GM18505 (cell line): ENCODE results near the gene GAREM1.

Source experiments
- ATAC-seq: cut with Tn5 transposase; IDR thresholded peaks from one replicate; pipeline ENCODE4 v1.9.1; 2021; ENCODE audit not compliant: unreplicated experiment
- POLR2A ChIP-seq: IDR thresholded peaks from 4 replicates; pipeline ENCODE4 v1.6.1; 2011; ENCODE audit warnings: borderline replicate concordance; ENCODE audit not compliant: insufficient read depth, insufficient read length; ENCODE audit errors: extremely low read depth

GAREM1 gene

GRCh38 chr18:32335228-32335627, 135.5 kb downstream of the GAREM1 start:
- no peak for TF ChIP-seq POLR2A
- ATAC-seq: no peak

GRCh38 chr18:32333781-32334180, 136.9 kb downstream of the GAREM1 start:
- TF ChIP-seq POLR2A: no peak

GRCh38 chr18:32332708-32333107, 138.0 kb downstream of the GAREM1 start:
- no peak for ATAC-seq
- TF ChIP-seq POLR2A: no peak

More at GRCh38 chr18:32333781-32334180, 136.9 kb downstream of the GAREM1 start:
- ATAC-seq: no peak

GRCh38 chr18:32328974-32329373, 141.7 kb downstream of the GAREM1 start:
- no peak for ATAC-seq
- TF ChIP-seq POLR2A: no peak

- ATAC-seq: no peak
- TF ChIP-seq POLR2A: no peak
These were observed 142.3 kb downstream of the GAREM1 start for GRCh38 chr18:32328379-32328778.

DNA sequence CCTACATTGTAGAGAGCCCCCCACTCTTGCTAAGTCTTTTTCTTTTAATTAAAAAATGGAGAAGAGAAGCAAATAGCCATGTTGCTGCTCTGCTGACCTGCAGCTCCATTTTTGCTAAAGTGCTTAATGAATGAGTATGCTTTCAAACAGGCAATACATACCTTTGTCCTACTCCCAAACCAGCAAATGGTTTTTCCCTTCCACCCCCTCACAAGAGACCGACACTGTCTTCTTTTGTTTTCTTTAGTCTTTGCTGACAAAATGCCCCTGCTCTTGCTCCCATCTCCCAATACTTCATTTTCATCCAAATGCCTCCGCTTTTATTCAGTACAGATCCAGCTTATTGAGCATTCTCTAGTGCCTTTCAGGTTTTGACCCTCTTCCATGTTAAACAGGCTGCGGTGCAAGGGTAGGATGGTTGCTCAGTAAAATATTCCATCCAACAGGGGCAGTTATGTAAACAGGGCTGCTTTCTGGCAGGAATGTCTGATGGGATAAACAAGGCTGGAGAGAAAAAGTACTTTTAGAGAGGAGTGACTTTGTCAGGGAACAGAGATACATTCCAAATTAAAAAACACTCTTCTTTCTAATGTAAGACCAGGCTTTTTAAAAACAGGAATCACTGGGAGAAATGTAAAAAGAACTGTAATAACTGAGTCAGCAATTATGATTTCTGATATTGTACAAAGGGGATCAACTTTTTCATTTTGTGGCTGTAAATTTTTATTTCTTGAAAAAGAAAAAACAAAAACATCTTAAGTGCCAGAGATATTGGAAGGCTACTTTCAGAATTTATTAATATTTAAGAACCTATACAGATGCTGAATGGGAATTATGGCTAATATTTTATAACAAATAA, 144.0 kb downstream of the GAREM1 start:
- no peak for ATAC-seq
- TF ChIP-seq POLR2A: no peak

GRCh38 chr18:32324181-32324580, 146.5 kb downstream of the GAREM1 start:
- no peak for TF ChIP-seq POLR2A
- ATAC-seq: no peak

- no peak for ATAC-seq
- no peak for TF ChIP-seq POLR2A
These were observed 148.9 kb downstream of the GAREM1 start for GRCh38 chr18:32321826-32322225.

DNA sequence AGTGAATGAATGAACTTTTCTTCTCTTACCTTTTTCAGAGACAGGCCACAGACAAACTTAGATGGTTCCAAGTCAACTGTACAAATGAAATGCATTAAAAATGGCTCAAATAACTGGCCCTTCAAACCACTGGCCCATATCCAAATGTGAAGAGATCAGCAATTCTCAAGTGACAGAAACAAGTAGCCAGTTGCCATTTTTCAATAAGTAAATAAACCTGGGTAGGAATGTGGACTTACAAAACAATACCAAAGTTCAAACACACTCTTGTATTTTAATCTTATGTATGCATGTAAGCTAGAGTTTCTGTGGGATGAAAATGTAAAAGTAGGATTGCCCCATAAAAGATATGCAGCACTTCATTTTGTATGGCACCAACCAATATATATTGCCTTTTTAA, 151.6 kb downstream of the GAREM1 start:
- no peak for TF ChIP-seq POLR2A
- no peak for ATAC-seq

DNA sequence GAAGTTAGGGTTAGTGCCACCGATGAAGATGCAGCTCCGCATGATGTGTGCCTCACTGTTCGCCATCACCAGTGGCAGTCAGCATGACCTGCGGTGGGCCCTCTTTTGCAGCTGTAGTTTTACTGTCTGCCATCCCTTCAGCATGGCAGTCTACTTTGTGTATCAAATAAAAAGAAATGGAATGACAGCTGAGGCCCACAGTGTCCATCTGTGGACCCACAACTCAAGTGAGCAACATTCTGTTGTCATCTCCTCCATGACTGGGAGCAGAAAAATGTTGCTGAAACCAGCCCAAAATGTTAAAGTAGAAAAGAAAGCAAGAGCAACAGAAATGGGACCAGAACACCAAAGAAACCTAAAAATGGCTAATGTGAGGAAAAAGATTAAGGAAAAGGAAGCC, 152.1 kb downstream of the GAREM1 start:
- no peak for ATAC-seq
- TF ChIP-seq POLR2A: no peak

DNA sequence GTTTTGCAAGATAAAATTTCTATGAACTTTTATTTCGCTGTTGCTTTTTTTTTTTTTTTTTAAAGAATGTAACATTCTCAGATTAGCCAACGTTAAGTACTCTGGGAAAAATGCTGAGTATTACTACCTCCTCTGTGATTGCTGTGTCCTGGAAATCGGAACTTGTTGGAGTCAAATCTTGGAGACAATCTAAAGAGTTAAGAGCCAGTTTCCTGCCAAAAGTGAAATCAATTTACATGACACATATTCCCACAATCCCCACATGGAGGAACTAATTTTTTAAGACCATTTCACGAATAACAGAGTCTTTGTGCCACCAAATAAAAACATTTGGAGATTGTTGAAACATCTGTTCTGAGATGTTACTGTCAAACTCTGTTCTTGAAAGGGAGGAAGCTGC, 153.0 kb downstream of the GAREM1 start:
- no peak for TF ChIP-seq POLR2A
- ATAC-seq: no peak

GRCh38 chr18:32315881-32316280, 154.8 kb downstream of the GAREM1 start:
- no peak for TF ChIP-seq POLR2A
- no peak for ATAC-seq

GRCh38 chr18:32310774-32311173, 159.9 kb downstream of the GAREM1 start:
- TF ChIP-seq POLR2A: no peak
- no peak for ATAC-seq

GRCh38 chr18:32310101-32310500, 160.6 kb downstream of the GAREM1 start:
- ATAC-seq: no peak
- TF ChIP-seq POLR2A: no peak
